BE2C (cell line): ENCODE results near the gene CABP7.

Source experiments
- DNase-seq: peaks from one replicate; pipeline ENCODE4 v3.0.0-alpha.2; 2020
- H3K27me3 ChIP-seq: fragments of 250-450 bp; sonication (Bioruptor Pico); 2 replicates; pipeline ENCODE4 v1.5.1; 2020; ENCODE audit warnings: mild to moderate bottlenecking
- H3K36me3 ChIP-seq: fragments of 250-450 bp; sonication (Bioruptor Pico); 2 replicates; pipeline ENCODE4 v1.5.1; 2020; ENCODE audit warnings: mild to moderate bottlenecking
- H3K4me1 ChIP-seq: fragments of 250-450 bp; sonication (Bioruptor Pico); 2 replicates; pipeline ENCODE4 v1.5.1; 2020
- H3K4me3 ChIP-seq: 2 replicates; pipeline ENCODE4 v1.5.1; 2011; ENCODE audit warnings: low read depth, low read length
- H3K9me3 ChIP-seq: fragments of 250-450 bp; sonication (Bioruptor Pico); 2 replicates; pipeline ENCODE4 v1.5.1; 2020
- CTCF ChIP-seq: IDR thresholded peaks from 2 replicates; pipeline ENCODE4 v1.5.1; 2012; ENCODE audit warnings: mild to moderate bottlenecking, low read depth, low read length

Gene CABP7

GRCh38 chr22:29724843-29725242, 5.0 kb downstream of the CABP7 start:
- no peak for DNase-seq
- no peak overlapping the region for H3K4me3 ChIP-seq

GRCh38 chr22:29726106-29726505, 6.3 kb downstream of the CABP7 start:
- Histone ChIP-seq H3K36me3 (no peaks in the 10 kb centered on the region), H3K27me3 (peaks cover 5% of the 10 kb centered on the region), H3K9me3 (no peaks in the 10 kb centered on the region), H3K4me3 (no peak overlapping the region), H3K4me1 (peaks cover 10% of the 10 kb centered on the region)
- no peak for TF ChIP-seq CTCF
- no peak for DNase-seq

More at GRCh38 chr22:29724843-29725242, 5.0 kb downstream of the CABP7 start:
- H3K9me3 ChIP-seq, result no peaks in the 10 kb centered on the region
- no peak for TF ChIP-seq CTCF
- no peaks in the 10 kb centered on the region for H3K36me3 ChIP-seq
- peaks cover 17% of the 10 kb centered on the region for H3K27me3 ChIP-seq
- peaks cover 10% of the 10 kb centered on the region for H3K4me1 ChIP-seq

- H3K36me3 ChIP-seq, result no peaks in the 10 kb centered on the region
- peaks cover 10% of the 10 kb centered on the region for H3K4me1 ChIP-seq
- no peak overlapping the region for H3K4me3 ChIP-seq
- H3K9me3 ChIP-seq, result no peaks in the 10 kb centered on the region
- no peak for TF ChIP-seq CTCF
- no peaks in the 10 kb centered on the region; the same call in 1 of the 2 replicates for H3K27me3 ChIP-seq
- DNase-seq, result no peak
These were observed 6.8 kb downstream of the CABP7 start for GRCh38 chr22:29726512-29727130.

GRCh38 chr22:29727131-29727523, 7.3 kb downstream of the CABP7 start:
- peak; percentile 81 for DNase-seq
- no peaks in the 10 kb centered on the region for H3K9me3 ChIP-seq
- H3K36me3 ChIP-seq, result no peaks in the 10 kb centered on the region
- H3K4me3 ChIP-seq, result no peak overlapping the region
- peak; percentile 55 for TF ChIP-seq CTCF
- H3K27me3 ChIP-seq, result no peaks in the 10 kb centered on the region
- H3K4me1 ChIP-seq, result peaks cover 5% of the 10 kb centered on the region

- Histone ChIP-seq H3K4me3 (no peak overlapping the region), H3K4me1 (peaks cover 14% of the 10 kb centered on the region)
These were observed 9.4 kb downstream of the CABP7 start for GRCh38 chr22:29729161-29729560.

More at GRCh38 chr22:29729161-29729560, 9.4 kb downstream of the CABP7 start:
- H3K36me3 ChIP-seq, result no peaks in the 10 kb centered on the region
- H3K9me3 ChIP-seq, result no peaks in the 10 kb centered on the region
- no peak for TF ChIP-seq CTCF
- H3K27me3 ChIP-seq, result no peaks in the 10 kb centered on the region
- DNase-seq, result no peak
